IPS DF 6.9 (cell line): Measurements from ENCODE around the gene CORO1C.

ENCODE experiments used
- DNase-seq: peaks from one replicate; pipeline ENCODE4 v3.0.0-alpha.2; 2013; ENCODE audit warnings: low read depth, low spot score
- H3K27ac ChIP-seq: one replicate; pipeline ENCODE4 v1.5.1; 2013; ENCODE audit warnings: low read length, control low read depth
- H3K27me3 ChIP-seq: 2 replicates; pipeline ENCODE4 v1.6.1; 2013; ENCODE audit warnings: mild to moderate bottlenecking, low read length; ENCODE audit not compliant: control insufficient read depth, insufficient read depth
- H3K36me3 ChIP-seq: 2 replicates; pipeline ENCODE4 v1.6.1; 2013; ENCODE audit warnings: low read length; ENCODE audit not compliant: control insufficient read depth, insufficient read depth
- H3K4me1 ChIP-seq: 2 replicates; pipeline ENCODE4 v1.6.1; 2013; ENCODE audit warnings: low read length; ENCODE audit not compliant: control insufficient read depth, insufficient read depth
- H3K4me3 ChIP-seq: 2 replicates; pipeline ENCODE4 v1.5.1; 2013; ENCODE audit warnings: mild to moderate bottlenecking, low read length
- H3K9me3 ChIP-seq: 2 replicates; pipeline ENCODE4 v1.6.1; 2013; ENCODE audit warnings: low read length, inconsistent platforms; ENCODE audit not compliant: control insufficient read depth, insufficient read depth
- WGBS: extraction: QIAGEN DNeasy Blood & Tissue Kit; methylation state at CpG from one replicate; pipeline ENCODE4 v1.1.7; 2013; ENCODE audit warnings: mixed read lengths, missing lambda C conversion rate; ENCODE audit not compliant: insufficient read length, insufficient coverage; 5-methylcytosine and 5-hydroxymethylcytosine counted together

Gene CORO1C

DNA sequence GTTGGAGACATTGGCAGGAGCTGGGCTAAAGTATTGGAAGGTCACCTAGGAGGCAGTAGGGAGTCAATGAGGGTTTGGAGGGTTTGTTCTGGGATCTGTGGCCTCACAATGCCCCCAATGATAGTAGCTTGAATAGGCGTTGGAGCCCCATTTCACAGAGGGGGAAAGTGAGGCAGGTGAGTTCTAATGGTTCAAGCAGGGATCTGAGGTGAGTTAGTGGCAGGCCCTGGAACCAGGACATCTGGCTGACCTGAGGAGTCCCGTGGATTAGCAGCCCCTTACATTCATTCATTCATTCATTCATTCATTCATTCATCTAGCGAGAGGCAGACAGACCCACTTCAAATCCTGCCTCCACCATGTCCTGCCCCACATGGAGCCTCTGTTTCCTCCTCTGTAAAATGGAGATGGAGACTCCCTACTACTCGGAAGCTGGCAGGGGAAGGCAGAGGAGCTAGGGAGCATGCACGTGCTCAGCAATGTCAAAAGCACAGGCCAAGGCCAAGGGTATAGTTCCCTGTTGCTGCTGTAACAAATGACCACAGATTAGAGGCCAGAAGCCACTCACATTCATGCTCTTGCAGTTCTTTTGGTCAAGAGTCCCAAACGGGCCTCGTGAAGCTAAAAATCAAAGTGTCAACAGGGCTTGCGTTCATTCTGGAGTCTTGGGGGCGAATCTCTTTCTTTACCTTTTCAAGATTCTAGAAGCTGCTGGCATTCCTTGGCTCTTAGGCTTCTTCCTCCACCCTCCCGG is 131.2 kb downstream of the CORO1C start:
- H3K27ac ChIP-seq = no peak overlapping the region
- H3K27me3 ChIP-seq = no peaks in the 10 kb centered on the region
- no peaks in the 10 kb centered on the region for H3K9me3 ChIP-seq
- peaks cover 2% of the 10 kb centered on the region; the same call in 1 of the 2 replicates for H3K4me1 ChIP-seq
- H3K36me3 ChIP-seq = no peaks in the 10 kb centered on the region
- DNase-seq = no peak
- no CpG with 5 or more reads among the region's 10 CpGs for WGBS
- no peak overlapping the region for H3K4me3 ChIP-seq

DNA sequence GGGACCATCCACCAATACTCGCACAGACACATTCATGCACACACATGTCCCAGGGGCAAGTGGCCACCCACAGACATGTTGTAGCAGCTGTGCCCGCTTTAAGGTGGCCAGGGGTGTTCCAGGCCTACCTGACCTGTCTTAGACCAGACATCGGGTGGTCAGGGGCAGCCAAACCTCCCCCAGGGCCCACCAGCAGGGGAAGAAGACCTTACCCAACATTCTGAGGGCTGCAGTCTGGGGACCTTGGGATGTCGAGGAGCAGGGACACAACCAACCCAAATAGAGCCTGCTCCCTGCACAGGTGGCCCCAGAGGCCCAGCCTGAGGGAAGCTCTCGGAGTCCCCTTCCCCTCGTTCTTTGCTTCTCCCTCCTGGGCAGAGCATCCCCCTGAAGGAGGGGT is 131.8 kb downstream of the CORO1C start:
- Histone ChIP-seq H3K4me1 (peaks cover 2% of the 10 kb centered on the region; the same call in 1 of the 2 replicates), H3K9me3 (no peaks in the 10 kb centered on the region), H3K27me3 (no peaks in the 10 kb centered on the region), H3K27ac (no peak overlapping the region), H3K4me3 (no peak overlapping the region), H3K36me3 (no peaks in the 10 kb centered on the region)
- no CpG with 5 or more reads among the region's 6 CpGs for WGBS
- no peak for DNase-seq

DNA sequence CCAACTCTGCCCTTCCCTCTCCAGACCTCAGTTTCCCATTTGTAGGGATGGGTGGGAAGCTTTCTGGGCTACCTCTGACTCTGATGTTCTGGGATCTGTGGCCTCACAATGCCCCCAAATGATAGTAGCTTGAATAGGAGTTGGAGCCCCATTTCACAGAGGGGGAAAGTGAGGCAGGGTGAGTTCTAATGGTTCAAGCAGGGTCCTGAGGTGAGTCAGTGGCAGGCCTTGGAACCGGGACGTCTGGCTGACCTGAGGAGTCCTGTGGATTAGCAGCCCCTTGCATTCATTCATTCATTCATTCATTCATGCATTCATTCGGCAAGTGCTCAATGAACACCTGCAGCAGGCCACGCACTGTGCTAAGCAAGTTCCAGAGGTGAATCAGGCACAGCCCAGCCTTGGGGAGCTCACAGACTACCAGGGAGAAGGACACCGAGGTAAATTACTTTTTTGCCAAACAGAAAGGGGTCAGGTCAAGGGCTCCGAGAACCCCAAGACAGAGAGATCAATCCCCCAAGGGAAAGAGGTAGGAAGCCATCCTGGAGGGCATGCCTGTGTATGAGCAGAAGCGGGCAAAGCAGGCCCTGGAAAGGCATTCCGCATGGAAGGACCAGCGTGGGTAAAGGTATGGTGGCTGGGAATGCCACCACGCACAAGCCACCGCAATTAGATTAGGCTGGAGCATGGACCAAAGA is 132.6 kb downstream of the CORO1C start:
- no peaks in the 10 kb centered on the region for H3K27me3 ChIP-seq
- no peaks in the 10 kb centered on the region for H3K36me3 ChIP-seq
- no peak overlapping the region for H3K27ac ChIP-seq
- no peaks in the 10 kb centered on the region for H3K9me3 ChIP-seq
- H3K4me1 ChIP-seq = no peaks in the 10 kb centered on the region
- no peak for DNase-seq
- no peak overlapping the region for H3K4me3 ChIP-seq
- no CpG with 5 or more reads among the region's 11 CpGs for WGBS

DNA sequence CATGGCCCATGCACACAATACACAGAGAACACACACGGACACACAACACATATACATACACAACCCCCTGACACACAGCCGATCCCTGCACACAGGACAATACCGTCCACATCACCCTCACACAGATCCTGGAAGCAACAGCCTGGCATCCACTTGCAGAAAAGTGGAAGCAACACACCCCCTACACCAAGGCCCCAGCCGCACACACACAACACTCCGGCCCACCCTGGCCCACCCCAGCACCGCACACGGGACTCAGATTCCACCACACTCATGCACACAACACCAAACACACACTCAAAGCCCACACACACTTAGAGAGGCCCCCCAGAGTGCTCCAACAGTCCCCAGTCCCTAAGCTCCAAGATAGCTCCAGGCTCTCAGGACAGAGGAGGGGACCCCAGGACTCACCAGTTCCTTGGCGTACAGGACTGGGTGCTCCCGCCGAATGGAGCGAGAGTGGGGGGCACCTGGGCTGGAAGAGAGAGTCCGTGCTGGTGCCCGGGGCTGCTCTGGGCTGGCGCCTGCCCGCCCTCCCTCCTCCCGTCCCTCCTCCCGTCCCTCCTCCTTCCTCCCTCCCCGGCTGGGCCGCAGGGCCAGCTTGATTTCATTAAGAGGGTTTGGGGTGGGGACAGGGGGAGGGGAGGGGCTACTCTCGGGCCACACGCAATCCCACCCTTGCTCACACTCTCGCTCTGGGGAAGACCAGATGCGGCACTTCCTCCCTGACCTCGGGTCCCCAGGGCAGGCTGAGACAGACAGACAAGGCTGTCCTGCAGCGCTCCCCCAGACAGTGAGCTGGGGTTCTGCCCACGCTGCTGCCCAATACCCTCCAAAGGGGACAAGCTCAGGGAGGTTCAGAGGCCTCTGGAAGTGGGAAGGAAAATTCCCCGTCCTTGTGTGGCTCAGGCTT is 133.5 kb downstream of the CORO1C start, which contains the start of gene TMEM119:
Gene TMEM119, minus strand, starts transcription at position 526 of the 913 bp plus-strand sequence. CDS start 5,701 bp downstream, outside the sequence.
- no CpG with 5 or more reads among the region's 27 CpGs for WGBS
- no peak for DNase-seq
- H3K9me3 ChIP-seq = no peaks in the 10 kb centered on the region
- no peak within 1 kb of the TSS for H3K27ac ChIP-seq
- H3K36me3 ChIP-seq = no peaks in the 10 kb centered on the region
- H3K4me3 ChIP-seq = no peak within 1 kb of the TSS
- no peaks in the 10 kb centered on the region for H3K27me3 ChIP-seq
- no peaks in the 10 kb centered on the region; the same call in 1 of the 2 replicates for H3K4me1 ChIP-seq

DNA sequence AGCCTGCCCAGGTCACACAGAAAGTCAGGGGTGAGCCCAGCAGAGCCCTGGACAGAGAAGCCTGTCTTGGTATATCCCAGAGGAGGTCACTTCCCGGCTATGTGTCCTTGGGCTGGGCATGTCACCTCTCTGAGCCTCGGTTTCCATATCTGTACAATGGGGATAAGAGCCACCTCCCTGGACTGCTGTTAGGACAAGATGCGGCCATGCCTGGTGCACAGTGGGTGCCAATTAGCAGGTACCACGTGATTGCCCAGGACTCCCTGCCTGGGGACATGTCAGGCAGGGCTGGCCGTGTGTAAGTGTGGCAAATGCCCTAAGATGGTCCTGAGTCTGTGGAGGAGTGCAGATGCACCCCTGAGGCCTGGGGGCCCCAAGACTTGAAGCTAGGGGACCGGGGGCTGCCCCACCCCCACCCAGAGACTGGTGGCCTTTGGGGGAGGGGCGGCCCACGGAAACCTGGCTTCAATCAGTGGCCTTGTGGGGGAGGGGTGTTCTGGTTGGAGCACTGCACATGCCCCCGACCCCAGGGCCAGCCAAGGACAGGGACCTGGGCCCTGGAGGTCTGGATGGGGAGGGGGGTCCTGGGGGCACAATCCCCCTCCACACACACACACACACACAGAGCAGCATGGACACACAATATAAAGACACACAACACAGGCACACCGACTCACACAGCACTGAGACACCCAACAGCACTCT is 134.3 kb downstream of the CORO1C start:
- Histone ChIP-seq H3K27me3 (no peaks in the 10 kb centered on the region), H3K4me1 (no peaks in the 10 kb centered on the region; the same call in 1 of the 2 replicates), H3K4me3 (no peak overlapping the region), H3K27ac (no peak overlapping the region), H3K36me3 (no peaks in the 10 kb centered on the region), H3K9me3 (no peaks in the 10 kb centered on the region)
- no peak for DNase-seq
- WGBS = no CpG with 5 or more reads among the region's 10 CpGs

DNA sequence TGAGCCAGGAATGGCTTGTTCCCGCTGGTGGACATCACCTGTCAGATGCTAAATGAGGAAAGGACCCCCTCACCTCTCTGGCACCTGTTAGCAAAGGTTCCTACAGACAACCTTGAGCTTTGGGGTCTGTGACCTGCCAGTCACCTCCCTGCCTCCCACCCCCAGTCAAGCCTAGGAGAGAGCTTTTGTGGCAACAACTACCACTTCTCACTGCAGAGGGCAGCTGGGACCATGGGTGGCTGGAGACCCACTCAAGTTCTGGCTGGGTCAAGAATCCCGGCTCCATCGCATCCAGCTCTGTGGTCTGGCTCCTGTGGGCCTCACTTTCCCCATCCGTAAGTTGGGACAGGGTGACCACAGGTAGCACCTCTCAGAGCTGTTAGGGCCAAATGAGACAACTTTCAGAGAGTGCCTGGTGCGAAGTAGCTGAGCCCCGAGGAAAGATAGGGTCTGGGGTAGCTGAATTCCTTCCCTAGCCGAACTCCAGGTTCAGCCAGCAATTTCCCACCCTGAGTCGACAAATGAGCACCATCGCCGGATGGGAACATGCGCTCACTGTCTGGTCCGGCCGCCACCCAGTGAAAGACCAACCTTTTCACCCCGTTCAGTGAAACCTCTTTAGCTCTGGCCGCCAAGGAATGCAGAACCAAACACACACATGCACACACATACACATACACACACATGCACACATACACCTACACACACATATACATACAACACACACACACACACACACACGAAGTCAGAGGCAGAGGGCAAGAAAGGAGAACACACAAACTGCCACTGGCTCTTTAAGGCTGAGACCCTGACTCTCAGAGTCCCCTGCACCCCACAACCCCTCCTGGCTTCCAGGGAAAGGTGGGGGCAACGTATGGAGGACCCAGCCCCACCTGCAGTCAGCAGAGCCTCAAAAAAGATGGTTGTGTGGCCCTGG is 135.3 kb downstream of the CORO1C start:
- Histone ChIP-seq H3K4me3 (no peak overlapping the region), H3K27me3 (no peaks in the 10 kb centered on the region), H3K27ac (no peak overlapping the region), H3K4me1 (no peaks in the 10 kb centered on the region; the same call in 1 of the 2 replicates), H3K36me3 (no peaks in the 10 kb centered on the region), H3K9me3 (no peaks in the 10 kb centered on the region)
- WGBS = no CpG with 5 or more reads among the region's 17 CpGs
- no peak for DNase-seq
